Activated CD4-positive, alpha-beta T cell treated with anti-CD3 and anti-CD28 coated beads, Interleukin-2, amount 50 U/mL, for 24 hours (primary cell): ENCODE measurements around the gene TMEM255A.
"Not testable (repeated sequence)": the region's sequence is repeated elsewhere in the genome, so short reads cannot be mapped to it uniquely, and the experiment has no call there.

ENCODE experiments used
- DNase-seq, 2 donors: peaks; one replicate each; pipeline ENCODE4 v3.0.0-alpha.2; 2020; ENCODE audit warnings: low read depth in 1 of 2, low spot score in 1 of 2

The TMEM255A gene

DNA sequence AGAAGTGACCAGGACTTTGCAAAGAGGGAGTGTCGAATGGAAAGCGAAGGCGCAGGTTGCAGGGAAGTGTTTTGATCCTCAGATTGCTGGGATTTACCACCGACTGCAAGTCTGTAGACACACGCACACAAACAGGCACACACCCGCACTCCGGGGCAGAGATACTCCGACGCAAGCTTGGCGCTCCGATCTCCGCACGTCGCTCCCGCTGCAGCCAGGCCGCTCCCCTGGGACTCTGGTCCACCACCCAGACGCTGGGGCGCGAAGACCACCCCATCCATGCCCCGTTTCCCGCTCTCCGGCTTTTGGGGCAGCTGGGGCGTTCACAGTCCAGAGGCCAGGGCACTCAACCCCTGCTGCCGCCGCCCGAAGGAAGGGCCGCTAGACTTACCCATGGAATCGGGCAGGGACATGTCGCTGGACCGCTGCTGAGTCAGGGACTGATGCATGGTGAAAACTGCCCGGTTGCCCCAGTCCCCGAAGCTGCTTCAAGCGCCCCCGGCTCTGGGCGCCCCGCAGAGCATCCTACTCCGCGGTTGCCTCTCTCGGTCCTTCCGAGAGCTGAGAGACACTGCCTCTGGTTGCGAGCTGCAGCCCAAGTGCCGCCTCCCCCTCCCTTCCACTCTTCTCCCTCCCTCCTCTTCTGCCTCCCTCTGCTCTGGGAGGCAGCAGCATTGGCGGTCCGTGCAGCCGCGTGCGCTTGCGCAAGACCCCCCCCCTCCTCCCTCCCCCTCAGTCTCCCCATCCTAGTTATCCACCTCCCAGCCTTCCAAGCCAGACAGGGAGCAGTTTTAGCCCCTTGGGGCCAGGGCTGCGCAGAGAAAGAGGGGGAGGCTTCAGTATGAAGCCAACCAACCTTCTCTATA lies at the start of gene TMEM255A:
TMEM255A (minus strand) TSS at position 601 of the 866 bp plus-strand sequence; CDS start at position 449, 152 bp downstream.
- DNase-seq = no peak

DNA sequence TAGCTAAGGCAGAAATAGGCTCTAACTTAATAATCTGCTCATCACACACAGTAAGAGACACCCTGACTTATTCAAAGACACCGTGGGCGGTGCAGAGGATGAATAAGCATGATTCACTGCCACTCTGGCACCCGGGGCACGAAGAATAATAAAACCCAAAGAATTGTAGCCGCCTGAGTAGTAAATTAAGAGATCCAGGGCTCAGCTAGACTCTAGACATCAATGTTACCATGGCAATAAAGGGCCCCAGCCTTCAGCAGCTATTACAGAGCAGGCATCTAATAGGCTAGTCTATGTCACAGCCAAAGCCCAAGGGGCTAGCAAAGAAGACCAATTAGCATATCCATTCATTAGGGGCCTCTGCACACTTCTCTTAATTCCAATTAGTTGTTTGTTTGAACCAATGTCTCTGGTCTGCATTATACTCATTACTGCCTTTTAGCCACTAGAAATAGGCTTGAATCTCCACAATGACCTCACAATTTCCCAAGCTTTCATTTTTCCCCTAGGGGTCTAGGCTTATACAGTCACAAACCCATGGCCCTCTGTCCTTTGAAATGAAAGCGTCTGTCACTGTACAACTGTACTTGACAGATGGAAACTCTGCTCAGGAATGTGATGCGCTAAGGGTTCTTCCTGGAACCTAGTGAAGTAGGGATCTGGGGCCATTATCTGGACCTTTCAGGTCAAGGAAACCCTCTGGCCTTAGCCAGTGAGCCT lies 47.6 kb upstream of the TMEM255A start:
- peak; percentile 4 to 24 for DNase-seq

DNA sequence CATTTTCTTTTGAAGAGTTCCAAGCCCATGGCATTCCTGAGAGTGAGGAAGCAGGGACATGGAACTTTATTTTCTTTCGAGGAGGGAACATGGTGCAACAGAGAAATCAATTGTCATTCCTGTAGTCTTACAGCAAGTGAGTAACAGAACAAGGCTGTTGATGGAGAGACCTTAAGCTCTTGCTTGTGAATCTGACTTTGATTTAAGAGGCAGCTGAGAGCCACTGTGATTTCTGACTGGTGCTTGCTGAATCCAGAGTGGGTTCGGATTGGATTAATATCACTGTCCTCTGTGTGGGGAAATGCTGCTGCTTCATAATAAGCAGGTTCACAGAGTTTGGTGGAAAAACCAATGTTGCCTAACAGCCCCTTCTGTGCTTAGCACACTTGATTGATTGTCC lies 45.9 kb upstream of the TMEM255A start:
- DNase-seq = no peak

DNA sequence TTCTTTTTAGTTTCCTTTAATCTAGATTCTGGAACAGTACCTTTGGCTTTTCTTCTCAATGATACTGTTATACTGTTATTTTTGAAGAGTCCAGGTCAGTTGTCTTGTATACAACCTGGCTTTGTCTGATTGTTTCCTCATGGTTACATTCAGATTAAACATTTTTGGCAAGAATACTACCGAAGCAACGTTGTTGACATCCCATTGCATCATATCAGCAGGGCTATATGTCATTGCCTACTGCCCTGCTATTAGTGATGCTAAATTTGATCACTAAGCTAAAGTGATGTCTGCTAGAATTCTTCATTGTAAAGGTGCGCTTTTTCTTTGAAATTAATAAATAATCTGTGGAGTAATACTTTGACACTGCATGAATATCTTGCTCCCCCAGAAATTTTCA lies 44.8 kb upstream of the TMEM255A start:
- DNase-seq = no peak

DNA sequence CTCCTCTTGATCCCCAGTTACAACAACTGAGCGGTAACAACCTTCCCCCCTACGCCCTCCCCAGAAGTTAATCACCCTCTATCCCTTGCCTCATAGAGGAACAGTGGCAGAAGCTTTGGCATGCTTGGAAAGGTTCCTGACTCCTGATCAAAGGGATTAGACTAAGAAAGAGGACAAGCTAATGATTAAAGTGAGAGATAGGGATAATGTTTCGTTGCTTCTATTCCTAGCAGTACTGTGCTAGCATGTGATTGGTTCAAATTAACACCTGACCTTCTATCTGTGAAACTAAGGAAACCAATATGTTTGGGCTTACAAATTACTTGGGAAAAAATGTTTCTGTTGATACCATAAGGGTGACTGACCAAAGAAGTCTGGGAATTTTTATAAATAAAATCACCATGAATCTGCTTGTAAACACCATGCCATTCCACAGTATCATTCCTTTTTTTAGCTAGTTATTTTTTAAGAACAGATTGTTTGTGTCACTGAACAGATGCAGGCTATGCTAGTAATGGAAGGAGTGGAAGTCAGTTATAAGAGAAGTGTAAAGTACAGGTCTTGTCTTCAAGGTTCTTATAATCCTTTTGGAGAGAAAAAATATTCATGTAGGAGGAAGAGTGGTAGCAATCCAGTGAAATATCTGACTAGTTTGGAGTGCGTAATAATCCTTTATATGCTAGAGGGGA lies 39.3 kb upstream of the TMEM255A start:
- DNase-seq = no peak

DNA sequence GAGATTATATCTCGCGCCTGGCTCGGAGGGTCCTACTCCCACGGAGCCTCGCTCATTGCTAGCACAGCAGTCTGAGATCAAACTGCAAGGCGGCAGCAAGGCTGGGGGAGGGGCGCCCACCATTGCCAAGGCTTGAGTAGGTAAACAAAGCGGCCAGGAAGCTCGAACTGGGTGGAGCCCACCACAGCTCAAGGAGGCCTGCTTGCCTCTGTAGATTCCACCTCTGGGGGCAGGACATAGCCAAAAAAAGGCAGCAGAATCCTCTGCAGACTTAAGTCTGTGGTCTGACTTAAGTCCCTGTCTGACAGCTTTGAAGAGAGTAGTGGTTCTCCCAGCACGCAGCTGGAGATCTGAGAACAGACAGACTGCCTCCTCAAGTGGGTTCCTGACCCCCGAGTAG lies 33.3 kb upstream of the TMEM255A start:
- DNase-seq = not testable (repeated sequence)

DNA sequence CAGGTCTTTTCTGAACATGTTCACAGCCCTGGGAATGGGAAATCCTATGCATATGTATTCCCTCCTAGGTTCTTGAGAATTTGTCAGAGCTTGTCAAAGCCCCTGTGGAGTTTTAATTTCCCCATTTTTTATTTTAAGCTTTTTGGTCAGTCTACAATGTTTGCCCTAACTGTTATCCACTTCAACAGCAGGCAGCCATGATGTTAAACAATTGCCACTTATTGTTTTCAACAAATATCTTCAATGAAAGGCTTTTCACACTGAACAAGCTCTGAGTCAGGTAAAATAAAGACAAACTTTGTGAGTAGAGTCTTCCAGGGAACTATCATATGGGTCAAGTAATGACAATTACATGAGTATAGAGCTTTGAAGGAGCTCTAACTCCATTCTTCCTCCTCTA lies 25.6 kb upstream of the TMEM255A start:
- DNase-seq = no peak

DNA sequence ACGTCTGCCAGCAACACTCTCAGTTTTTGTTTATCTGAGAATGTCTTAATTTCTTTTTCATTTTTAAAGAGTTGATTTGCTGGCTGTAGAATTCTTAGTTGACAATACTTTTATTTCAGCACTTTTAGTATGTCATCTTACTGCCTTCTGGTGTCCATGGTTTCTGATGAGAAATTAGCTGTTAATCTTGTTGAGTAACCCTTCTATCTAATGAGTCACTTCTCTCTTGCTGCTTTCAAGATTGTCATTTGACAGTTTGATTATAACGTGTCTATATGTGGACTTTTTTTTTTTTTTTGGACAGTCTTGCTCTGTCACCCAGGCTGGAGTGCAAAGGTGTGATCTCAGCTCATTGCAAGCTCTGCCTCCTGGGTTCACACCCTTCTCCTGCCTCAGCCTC lies 24.0 kb upstream of the TMEM255A start:
- DNase-seq = no peak

DNA sequence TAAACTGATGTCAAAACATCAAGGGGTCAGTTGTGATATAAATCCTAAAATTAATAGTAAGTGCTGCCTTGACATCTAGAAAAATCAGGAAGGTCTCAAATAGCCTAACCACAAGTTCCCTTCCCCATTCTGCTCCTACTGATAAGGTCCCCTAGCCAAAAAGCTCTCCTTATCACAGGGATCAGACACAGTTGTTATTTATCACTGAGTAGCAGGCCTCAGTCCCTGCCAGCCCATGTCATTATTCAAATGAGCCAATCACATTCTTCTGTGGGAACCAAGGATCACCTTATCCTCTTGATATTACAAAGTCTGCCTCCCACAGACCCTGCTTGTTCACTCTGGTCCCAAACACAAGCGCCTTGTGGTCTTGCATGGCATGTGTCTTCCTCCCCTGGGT lies 23.3 kb upstream of the TMEM255A start:
- no peak for DNase-seq

DNA sequence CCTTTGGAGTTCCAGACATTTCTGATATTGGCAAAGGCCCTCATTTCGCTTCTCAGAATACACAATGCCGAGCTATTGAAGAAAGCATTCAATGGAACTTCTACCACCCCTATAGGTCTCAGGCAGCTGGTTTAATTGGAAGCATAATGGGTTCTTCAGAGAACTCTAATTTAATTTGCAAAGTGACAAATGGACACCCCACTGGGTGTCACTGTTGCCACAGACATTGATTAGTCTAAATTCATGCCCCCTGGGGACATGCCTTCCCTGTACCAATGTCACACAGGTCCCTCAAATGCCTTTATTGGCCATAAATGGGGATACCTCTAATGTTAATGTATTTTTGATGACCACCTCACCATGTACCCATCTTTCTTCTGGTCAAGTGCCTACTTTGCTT lies 22.9 kb upstream of the TMEM255A start:
- DNase-seq = no peak

DNA sequence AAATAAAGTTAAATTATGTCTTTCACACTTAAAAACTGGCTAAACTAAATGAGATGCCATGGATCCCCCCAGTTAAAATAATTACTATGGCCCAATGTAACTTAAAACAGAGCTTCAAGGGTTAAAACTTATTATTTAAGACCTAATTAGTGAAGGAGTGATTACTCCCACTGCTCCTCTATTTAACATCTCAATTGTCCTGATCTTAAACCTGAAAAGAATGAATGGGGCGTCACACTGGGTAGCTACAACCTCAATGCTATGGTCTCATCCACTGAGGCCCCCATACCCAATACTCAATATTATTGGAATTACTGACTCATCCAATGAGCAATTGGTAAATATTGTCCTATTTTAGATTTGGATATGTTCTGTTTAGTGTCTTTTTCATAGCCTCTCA lies 21.1 kb upstream of the TMEM255A start:
- DNase-seq = no peak

DNA sequence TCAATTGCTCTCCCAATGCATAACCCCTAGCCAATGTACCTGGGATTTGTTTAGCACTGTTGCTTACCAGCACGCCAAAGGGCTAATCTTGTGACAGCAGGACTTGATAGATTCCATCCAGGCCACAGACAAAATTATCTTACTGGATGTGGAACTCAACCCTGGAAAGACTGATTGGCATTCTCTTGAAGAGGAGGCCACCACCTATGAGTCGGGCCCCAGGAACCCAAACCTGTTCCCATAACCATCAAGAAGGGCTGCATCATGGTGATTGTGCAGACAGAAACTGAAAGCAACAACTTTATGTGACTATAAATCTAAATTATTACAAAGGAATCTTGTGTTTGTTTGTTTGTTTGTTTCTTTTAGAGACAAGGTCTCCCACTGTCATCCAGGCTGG lies 19.9 kb upstream of the TMEM255A start:
- no peak for DNase-seq

DNA sequence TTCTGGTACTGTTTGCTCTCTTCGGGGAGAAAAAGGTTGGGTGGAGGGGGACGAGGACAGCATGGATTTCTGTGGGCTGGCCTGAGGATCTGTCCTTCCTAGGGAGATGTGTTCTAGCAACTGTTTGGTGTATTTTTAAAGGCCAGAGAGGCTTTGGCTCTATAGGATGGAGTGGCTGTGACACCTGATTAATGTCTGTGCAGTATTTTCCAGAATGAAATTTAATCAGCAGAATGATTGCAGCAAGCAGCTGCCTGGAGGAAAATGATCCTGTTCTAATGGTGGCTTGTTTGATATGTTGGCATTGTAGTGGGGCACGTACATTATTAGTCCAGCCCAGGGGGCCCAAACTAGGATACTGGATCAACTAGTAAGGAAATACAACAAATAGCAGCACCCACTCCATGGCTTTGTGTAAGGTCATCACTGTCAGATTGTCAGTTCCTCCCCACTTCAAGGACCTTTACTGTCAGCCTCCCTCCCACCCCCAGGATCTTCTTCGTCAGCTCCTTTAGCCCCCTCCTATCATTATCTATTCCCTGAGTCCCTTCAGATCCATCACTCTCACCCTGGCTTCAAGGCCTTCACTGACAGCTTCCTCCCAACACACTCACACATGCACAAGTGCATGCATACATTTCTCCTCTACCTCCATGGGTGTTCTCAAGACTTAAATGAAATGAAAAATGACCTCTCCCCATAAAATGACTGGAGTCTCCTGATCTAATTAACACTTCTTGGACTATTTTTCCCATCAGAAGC lies 10.4 kb upstream of the TMEM255A start:
- DNase-seq = no peak

DNA sequence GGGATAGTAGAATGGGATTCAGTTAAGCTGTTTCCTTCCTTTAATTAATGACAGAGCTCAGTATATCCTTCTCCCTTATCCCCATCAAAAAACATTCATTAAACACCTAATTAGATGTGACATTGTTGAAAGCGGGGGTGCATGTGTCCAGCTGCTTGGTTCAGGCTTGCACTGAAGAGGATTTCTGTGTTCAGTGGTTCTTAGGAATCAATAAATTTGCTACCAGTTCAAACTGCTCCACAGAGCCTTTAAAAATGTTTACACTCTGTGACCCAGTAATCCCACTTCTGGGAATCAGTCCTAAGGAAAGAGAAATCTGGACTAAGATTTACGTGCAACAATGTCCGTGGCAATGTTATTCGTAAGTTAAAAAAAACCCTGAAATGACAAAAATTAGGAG lies 7.2 kb upstream of the TMEM255A start:
- no peak for DNase-seq

DNA sequence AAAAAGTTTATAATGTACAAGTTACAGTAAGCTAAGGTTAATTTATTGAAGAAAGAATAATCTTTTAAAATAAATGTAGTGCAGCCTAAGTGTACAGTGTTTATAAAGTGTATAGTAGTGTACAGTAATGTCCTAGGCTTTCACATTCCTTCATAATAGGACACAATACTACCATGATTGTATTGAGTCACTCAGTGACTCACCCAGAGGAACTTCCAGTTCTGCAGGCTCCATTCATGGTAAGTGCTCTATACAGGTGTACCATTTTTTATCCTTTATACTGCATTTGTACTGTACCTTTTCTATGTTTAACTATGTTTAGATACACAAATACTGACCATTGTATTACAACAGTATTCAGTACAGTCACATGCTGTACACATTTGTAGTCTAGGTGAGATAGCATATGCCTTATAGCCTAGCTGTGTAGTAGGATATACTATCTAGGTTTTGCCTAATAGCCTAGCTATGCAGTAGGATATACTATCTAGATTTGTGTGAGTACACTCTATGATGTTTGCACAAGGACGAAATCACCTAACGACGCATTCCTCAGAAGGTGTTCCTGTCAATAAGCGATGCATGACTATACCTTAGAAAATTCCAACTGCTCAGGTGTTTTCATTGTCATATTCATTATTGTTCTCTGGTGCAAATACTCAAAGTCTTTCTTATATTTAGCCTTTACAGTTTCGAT lies 5.5 kb upstream of the TMEM255A start:
- DNase-seq = no peak

DNA sequence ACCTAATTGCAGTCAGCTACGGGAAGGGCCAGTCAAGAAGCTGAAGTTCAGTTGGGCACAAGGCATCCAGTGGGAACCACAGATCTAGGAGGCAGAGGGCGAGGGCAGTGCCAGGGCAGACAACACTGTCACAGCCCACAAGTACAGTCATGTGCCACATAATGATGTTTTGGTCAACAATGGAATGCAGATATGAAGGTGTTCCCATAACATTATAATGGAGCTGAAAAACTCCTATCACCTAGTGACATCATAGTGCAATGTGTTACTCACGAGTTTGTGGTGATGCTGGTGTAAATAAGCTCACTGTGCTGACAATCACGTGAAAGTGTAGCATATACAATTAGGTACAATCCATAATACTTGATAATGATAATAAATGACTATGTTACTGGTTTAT lies 4.5 kb upstream of the TMEM255A start:
- no peak for DNase-seq

DNA sequence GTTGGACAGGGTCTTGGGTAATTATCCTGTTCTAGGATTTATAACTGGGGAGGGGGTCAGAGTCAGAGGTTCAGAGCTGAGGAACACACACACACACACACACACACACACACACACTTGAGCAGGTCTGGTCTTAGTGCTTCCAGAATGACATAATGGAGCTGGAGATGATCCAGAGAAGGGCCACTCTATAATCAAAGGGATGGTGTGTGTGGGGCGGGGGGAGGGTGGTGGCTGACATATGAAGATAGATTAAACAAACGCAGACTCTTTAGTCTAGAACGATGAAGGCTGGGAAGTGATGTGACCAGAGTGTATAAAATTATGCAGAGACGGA lies 434 bp upstream of the TMEM255A start:
- DNase-seq = no peak

DNA sequence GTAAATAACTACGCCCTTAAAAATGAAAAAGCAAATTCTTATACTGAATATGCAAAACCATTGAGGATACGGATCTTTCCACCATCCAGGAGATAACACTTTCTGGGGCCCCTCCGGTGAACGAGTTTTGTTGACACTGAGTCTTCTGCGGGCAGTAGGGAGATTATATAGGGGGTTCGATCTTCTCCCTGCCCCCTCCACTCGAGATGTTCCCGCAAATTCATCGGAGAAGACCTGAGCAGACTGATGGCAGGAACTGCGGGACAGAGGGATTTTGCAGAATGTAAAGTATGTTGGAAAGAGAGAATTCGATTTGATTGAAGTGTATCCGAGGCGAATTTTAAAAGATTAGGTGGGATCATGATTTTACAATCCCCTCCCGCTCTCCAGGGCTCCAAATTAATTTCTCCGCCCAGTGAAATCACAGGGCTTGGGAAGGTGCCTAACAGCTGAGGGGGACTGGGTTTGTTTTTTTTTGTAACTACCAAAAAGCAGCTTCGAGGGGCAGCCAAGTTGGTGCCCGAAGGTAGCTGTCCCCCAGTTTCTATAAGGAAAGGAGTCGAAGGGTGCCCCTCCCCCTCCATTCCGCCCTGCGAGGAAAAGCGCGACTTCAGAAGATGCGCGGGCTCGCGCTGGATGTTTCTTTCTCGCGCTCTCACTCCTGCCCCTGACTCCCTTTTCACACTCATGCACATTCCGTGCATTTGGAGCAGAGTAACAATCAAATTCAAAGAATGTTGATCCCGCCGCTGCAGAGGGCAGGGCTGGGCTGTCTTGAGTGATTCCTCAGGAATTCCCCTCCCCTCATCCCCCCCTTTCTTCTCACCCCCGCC lies 1.2 kb downstream of the TMEM255A start:
- no peak for DNase-seq

DNA sequence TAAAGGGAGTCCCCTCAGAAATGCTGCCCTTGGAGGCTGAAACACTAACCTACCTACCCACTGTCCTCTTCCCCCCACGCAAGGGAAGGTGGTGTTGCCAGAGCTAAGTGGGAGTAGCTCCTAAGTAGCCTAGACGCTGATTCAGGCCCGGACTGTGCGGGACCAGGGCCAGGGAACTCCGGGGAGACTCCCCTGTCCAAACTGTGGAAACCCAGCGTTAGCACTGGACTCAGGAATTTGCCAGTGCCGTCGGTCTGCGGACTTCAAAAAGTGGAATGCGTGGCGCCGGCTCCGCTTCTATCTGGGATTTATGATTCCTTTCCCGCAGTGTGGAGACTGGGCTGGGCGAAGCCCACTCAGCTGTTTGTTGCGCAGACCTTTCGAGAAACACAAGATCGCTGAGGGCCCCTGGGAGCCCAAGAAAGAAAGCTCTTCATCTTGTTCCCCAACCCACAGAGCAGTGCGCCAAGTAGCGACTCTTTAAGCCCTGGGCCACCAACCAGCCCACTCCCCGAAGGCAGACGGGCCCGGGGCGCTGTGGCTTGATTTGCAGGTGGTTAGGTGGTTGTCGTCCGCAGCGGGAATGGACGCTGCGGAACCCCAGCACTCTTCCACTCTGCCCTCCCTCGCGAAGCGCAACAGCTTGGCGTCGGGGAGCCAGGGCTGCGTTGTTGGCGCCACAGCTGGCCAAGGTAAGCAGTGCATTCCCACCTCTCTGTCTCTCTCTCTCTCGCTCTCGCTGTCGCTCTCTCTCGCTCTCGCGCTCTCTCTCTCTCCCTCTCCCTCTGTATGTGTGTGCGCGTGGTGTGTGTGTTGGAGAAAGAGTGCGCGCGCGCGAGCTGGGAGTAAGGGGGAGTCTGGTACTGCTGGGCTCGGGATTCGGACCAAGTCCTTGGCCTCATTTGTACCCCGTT lies 2.0 kb downstream of the TMEM255A start:
- peak; percentile 23 to 41 for DNase-seq
